Hematopoietic multipotent progenitor cell treated with erythropoietin and hydrocortisone succinate and interleukin-3 and kit ligand, for 8 days (in vitro differentiated cells): ENCODE results near the gene THOP1.

Experiments used
- DNase-seq: peaks from one replicate; pipeline ENCODE4 v3.0.0-alpha.2; 2015

Gene THOP1

DNA sequence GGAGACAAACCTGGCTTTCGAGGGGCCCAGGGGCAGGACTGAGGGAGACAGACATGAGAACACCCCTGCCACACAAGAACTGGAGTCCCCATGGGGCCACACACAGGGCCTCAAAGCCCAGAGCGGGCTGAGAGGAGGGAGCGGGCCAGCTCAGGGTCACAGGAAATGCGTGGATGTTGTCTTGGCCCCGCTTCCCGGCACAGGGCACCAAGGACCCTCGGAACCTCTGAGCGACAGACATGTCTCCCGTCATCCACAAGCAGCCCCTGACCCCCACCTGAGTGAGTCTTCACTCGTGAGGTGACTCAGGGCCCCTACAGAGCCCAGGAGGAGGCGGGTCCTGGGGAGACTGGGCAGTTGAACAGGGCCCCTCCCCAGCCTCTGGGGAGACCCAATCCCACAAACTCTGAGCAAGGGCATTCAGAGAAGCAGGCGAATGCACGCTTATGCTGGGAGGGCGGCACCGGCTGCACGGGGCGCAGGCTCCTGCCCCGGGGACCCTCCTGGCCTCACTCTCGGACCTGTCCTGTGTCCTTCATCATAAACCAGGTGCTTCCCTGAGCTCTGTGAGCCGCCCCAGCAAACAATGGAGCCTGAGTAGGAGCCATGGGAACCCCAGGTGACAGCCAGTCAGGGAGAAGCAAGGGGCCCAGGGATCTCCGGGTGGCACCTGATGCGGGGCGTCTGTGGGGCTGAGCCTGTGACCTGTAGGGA, 22.4 kb upstream of the THOP1 start:
- DNase-seq: no peak

GRCh38 chr19:2763687-2764086, 21.6 kb upstream of the THOP1 start:
- DNase-seq: no peak

- DNase-seq: no peak
Measured at GRCh38 chr19:2764945-2765344, 20.4 kb upstream of the THOP1 start.

DNA sequence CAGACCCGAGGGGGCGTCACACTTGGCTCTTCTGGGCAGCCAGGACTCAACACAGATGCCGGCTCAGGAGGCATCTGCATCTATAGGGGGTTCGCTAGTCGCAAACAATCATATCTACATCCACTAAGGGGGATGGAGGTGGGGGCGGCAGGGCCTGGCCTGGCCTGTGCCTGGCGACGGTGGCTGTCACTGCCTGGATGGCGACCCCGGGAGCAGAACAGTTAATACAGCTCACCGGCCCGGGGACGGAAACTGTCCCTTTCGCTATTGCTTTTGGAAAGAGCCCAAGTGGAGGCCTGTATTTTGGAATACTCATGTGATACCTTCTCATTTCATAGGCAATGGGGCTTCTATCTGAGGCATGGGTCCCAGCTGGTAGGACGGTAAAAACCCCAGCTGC, 19.9 kb upstream of the THOP1 start:
- no peak for DNase-seq

DNA sequence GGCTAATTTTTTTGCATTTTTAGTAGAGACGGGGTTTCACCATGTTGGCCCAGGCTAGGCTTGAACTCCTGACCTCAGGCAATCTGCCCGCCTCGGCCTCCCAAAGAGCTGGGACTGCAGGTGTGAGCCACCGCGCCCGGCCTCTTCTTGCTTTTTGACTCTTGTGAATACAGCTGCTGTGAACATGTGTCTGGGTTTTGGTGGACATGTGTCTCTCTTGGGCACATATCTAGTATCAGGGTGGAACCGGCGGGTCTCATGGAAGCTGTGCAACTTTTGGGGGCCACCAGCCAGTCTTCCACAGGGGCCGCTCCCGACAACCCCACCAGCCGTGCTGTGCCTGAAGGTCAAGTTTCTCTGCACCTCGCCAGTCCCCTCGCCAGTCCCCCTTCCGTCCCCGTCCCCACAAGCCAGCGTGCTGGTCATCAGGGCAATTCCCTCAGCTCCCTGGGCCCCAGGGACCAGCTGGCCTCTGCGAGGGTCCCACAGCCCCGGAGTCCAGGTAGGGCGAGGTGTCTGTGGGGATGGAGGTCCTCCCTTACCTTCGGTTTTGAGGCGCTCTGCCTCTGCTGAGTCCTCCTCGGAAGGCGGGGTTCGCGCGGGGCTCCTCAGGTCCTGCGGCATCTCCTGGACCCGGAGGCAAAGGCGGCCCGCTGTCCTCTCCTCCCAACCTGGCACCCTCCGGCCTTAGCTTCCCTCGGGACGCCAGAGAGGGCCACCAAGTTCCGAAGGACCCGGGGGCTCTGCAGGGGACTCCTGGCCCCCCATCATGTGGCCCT, 18.5 kb upstream of the THOP1 start:
- DNase-seq: no peak

DNA sequence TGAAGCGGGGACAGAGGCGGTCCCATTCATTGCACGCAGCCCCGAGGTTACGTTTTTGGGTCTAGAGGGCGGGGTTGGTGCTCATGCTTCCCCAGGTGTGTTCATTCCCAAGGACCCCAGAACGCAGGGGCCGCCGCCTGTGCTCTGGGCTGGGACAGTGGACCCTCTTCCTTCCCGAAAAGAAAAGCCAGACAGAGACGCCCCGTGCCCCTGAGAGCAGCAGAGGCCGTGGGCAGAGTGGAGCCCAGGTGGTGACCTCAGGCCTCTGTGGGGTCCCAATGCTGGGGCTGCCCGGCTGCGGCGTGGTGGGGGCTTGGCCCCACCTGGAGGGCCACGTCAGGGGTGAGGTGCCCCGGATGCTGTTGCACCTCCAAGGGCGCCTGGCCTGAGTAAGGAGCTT, 17.6 kb upstream of the THOP1 start:
- no peak for DNase-seq

- no peak for DNase-seq
Measured at GRCh38 chr19:2768365-2769132, 16.8 kb upstream of the THOP1 start.

- DNase-seq: no peak
Measured at GRCh38 chr19:2769218-2769617, 16.1 kb upstream of the THOP1 start.

DNA sequence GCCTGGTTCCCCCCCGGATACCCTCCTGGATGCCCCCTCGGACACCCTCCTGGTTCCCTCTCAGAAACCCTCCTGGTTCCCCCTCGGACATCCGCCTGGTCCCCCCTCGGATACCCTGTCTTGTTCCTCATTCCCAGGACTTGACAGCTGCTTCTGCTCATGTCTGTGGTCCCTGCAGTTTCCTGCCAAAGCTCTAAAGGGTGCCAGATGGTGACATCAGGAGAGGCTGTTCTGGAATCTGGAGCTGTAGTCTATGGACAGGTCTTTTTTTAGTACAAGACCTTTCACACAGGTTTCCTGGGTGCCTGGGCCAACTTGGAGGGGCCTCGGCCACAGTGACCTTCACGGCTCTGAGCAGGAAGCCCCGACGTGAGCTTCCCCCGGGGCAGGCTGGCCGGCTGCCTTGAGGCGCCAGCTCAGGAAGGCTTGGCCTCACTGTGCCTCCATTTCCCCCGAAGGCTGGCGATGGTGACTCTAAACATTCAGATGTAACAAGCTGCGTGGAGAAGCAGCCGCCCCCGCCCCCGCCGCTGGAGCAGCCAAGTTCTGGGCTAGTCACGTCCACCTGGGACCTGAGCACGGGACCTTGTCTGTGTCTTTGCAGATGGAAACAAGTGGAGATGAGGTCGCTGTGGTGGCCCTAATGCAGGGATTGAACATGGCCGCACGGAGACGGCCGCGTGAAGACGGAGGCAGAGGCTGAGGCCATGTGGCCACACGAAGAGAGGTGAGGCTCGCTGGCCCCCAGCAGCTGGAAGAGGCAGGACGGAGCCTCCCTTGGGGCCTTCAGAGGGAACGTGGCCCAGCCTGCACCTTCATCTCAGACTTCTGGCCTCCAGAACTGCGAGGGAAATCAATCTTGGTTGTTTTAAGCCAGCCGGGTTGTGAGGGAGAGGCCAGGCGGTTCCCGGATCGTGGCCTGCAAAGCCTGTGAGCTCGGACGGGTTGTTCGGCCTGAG, 15.0 kb upstream of the THOP1 start:
- no peak for DNase-seq

DNA sequence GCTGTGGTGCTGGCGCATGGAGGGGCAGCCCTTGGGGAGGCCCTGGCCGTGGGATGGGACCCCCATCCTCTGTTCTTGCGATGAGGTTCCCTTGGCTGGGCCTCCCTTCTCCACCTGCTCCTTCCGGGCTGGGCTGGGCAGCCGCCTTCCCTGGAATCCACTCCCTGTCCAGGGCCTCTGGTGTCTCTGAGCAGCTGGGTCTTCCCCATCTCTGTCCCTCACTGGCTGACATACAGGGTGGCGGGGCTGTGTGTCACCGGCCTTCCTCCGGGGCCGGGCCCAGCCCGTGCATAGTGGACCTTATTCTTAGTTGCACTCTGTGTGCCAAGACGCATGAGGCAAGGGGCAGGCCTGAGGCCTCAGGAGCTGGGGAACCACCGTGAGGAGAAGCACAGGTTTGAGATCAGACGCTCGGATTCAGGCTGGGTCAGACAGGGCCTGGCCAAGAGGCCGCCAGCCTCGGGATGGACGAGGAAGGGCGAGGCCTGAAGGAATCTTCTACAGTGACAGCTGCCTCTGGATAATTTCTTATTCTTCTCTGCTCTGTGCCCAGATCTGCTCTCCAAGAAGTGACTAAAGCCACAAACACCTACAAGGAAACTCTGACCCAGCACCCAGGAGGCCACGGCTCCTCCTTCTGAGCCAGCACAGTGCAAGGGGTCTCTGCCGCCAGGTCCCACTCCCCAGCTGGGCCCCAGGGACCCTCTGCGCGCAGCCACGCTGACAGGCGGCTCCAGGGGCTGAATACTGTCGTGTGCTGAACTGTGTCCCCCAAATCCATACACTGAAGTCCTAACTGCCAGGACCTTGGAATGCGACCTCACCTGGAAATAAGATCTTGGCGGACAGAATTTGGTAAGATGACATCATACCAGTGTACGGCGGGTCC, 13.3 kb upstream of the THOP1 start:
- DNase-seq: no peak

- DNase-seq: no peak
Measured at GRCh38 chr19:2774083-2774679, 11.1 kb upstream of the THOP1 start.

GRCh38 chr19:2774953-2775555, 10.2 kb upstream of the THOP1 start:
- no peak for DNase-seq

GRCh38 chr19:2775556-2776430, 9.5 kb upstream of the THOP1 start:
- peak; percentile 69 for DNase-seq

GRCh38 chr19:2777952-2778683, 7.2 kb upstream of the THOP1 start:
- no peak for DNase-seq

- no peak for DNase-seq
Measured at GRCh38 chr19:2779121-2779740, 6.1 kb upstream of the THOP1 start.

DNA sequence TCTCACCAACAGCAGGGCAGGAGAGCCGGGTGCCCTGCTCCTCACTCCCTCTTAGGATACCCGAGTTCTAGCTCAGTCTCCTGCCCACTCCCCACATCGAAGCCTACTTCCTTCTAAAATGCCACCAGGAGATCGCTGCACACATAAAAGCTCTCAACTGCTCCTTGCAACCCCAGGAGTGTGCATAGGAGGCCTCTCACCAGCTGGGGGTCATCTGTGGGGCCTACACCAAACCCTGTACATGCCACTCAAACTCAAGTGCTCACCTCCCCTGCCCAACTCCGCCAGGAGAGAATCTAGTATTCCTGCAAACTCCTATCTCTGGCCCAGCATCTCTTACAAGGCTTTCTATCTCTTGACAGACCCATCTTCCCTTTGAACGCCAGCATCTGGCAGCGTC, 5.0 kb upstream of the THOP1 start:
- no peak for DNase-seq

GRCh38 chr19:2782329-2782935, 2.9 kb upstream of the THOP1 start:
- DNase-seq: peak; percentile 54
